HG02973 (cell line): Measurements from ENCODE around the gene KRT71.

ENCODE experiments used
- ATAC-seq: cut with Tn5 transposase; IDR thresholded peaks from one replicate; pipeline ENCODE4 v1.9.1; 2021; ENCODE audit warnings: moderate library complexity; ENCODE audit not compliant: unreplicated experiment

KRT71 gene

DNA sequence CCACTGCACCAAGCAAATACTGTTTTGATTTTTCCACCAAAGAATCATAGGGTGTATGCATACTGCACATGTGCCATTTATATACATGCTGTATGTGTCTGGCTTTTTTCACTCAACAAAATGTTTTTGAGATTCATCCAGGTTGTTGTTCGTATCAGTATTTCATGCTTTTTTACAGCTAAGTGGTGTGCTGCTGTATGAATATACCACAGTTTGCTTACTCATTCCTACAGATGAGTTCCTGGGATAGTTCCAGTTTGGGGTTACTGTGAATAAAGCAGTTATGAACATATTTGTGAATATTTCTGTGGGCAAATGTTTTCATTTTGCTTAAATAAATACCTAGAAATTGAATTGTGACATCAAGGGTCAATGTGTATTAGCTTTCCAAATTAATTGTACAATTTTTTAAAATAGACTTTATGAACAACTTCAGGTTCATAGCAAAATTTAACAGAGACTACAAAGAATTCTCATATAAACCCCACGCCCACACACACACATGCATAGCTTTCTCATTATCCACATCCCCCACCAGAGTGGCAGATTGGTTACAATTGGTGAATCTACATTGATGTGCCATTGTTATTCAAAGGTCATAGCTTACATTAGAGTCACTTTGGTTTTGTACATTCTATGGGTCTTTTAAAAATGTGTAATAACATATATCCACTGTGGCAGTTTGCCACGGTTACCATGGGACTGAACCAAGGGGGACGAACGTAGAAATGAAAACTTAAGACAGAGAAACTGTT, 53.0 kb downstream of the KRT71 start:
- ATAC-seq, result no peak

- no peak for ATAC-seq
Observed at GRCh38 chr12:52498946-52499345, 54.0 kb downstream of the KRT71 start.

DNA sequence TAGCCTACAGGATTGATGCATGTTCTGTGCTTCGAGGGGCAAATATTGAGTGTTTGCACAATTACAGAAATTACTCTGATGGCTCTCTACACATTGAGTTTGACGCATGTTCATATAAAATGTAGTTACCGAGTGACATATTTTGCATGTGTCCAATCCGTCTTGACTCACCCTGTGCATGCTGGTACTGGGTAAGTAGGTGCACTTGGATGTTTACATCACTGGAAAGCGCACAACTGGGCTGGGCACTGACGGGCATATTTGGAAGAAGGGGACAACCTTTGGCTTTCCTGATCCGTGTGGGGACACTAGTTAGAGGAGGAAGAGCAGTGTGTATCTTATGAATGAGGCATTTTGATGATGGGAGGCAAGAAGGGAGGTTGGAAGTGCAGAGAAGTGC, 55.0 kb downstream of the KRT71 start:
- ATAC-seq, result no peak

DNA sequence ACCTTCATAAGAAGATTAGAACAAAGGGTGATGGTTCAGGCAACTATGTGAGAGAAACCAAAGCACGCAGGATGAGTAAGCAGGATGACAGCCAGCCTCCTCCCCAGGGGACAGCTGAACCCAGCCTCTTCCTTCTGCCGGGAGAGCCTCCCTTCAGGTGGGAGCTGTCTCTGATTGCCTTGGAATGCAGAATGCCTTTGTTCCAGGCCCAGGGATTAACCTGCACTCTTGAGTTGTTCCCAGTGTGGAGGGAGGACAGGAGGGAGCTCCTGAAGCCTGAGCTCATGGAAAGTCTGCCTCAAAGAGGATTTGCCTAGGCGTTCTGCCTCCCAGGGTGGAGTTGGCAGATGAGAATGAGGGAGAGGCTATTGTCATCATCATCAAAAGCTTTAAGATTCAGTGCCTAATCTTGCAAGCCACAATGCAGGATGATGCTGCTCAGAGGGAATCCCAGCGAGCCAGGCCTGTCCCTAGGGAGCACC, 56.3 kb downstream of the KRT71 start:
- no peak for ATAC-seq

DNA sequence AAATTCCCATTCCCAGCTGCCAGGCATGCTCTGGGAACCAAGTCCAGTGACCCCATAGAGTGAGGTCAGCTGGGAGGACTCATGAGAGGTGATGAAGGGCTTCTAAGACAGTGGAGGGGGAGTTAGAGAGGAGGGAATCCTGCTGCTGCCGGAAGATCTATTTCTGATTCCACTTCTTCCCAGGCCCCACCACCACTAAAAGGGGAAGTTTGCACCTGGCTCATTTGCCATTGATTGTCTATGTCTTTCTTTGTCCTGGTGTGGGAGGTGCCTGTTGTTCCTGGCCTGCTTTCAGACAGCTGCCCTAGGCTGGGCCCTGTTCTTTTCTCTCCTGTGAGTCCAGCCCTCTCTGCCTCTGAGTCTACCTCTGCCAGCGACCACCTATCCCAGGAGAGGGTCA, 56.9 kb downstream of the KRT71 start:
- no peak for ATAC-seq

DNA sequence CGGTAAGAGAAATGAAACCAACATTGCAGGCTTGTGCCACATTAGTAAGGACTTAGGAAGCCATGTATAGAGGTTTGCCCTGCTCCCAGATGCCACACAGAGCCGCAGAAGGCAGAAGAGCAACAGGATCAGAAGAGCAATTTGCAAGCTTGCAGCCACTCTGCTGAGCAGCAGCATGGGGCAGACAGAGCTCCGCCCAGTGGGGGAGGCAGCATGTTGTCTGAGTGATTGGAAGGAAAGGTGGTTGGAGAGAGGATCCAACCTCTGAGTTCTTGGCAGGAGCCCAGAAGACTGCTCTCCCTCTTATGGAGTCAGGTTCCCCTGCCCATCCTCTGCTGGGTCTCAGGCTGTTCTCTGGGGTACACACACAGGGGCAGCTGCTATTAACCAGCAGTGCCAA, 57.6 kb downstream of the KRT71 start:
- no peak for ATAC-seq

DNA sequence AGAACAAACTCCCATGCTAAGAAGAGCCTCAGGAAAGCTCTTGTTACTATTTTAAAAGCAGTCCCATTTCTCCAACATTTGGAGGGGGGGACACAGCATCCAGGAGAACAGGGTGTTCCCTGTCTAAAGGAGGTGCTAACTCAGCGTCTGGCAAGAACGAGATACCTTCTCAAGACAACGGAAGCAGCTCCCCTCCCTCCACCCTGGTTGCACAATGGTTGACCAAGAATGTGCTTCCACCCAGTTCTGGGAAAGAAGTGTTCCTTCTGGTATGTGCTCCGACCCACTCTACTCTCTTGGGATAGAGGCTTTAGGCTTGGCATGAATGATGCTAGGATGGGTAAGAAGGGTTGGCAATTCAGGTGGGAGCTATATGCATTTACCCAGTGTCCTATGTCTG, 58.4 kb downstream of the KRT71 start:
- no peak for ATAC-seq

DNA sequence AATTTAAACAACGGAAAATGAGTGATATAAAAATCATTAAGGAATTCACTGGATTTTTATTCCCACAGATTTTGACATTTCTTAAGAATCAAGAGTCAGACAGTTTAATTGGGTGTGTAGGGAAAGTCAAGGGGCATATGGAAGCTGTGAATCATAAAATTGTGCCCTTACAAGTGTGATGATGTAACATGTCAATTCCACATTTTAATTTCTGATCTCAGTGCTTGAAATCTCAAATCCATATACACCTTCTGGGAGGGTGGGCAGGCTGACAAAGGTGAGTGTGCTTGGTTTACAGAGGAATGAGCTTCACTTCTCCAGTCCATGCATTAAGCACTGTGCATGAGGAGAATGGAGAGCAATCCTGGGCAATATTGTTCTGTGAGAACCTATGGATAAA, 58.8 kb downstream of the KRT71 start:
- ATAC-seq, result no peak
